Stimulated activated CD4-positive, alpha-beta T cell treated with anti-CD3 and anti-CD28 coated beads, Interleukin-4, amount 100 ng/mL, for 1 hour (primary cell): ENCODE measurements around the gene FSD2.
"Not testable (repeated sequence)": the region's sequence is repeated elsewhere in the genome, so short reads cannot be mapped to it uniquely, and the experiment has no call there.

Source experiments
- DNase-seq: peaks from one replicate; pipeline ENCODE4 v3.0.0-alpha.2; 2020

The FSD2 gene

GRCh38 chr15:82829234-82829633 lies 23.4 kb upstream of the FSD2 start:
- DNase-seq, result no peak

DNA sequence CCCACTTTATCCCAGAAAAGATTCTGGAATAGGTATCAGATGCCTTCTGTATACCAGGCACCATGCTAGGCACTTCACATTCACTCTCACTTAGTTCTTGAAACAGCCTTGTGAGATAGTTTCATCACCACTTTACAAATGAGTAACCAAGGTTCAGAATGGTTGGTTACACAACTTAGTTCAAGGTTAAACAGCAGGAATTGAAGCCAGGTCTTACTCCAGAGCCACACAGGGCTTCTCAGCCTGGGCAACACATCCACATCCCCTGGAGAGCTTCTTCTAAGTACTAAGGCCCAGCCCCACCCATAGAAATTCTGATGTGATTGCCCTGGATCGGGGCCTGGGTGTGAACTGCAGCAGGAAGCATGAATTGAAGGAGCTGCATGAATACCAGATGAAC lies 22.2 kb upstream of the FSD2 start:
- DNase-seq, result no peak

- no peak for DNase-seq
These were observed 17.2 kb upstream of the FSD2 start for GRCh38 chr15:82823049-82823448.

- not testable (repeated sequence) for DNase-seq
These were observed 16.0 kb upstream of the FSD2 start for GRCh38 chr15:82821851-82822250.

DNA sequence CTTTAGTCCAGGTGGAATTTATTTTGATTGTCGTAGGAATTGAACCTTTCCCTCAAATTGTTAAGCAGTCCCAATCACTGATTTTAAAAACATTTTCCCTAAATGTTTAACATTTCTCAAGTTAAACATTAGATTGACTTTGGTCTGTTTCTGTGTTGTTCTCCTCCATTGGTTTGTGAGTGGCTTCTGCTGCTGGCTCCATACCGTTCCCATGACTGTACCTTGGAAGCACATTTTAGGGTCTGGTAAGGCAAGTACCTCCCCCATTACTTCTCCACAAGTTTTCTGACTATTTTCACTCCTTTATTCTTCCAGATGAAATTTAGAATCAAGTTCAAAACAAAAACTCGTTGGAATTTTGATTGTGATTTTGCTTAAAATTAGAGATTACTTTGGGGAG lies 15.5 kb upstream of the FSD2 start:
- DNase-seq, result not testable (repeated sequence)

- DNase-seq, result no peak
These were observed 14.3 kb upstream of the FSD2 start for GRCh38 chr15:82820128-82820527.

- DNase-seq, result no peak
These were observed 7.1 kb upstream of the FSD2 start for GRCh38 chr15:82812994-82813393.

DNA sequence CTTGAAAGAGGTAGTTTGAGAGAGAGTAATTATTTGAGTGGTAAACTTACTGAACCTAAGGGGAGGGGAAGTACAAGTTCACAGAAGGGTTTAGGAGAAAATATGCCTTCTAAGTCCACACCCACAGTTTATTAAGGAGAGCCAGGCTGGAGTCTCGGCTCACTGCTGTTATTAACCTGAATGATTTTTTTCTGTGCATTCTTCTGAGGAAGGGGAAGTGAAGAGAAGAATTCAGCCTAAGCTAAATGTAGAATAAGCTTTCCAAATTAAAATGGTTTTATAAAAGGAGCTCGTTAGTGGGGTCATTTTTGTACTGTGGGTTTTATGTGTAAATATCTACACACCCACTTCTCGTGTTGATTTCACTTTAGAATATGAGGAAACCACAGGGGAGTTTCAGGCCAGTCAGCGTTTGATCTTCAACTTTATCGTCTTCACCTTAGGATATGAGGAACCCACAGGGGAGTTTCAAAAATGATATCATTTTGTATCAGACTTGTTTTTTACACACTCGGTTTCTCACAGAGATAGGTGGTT lies 5.1 kb upstream of the FSD2 start:
- DNase-seq, result peak; percentile 19

DNA sequence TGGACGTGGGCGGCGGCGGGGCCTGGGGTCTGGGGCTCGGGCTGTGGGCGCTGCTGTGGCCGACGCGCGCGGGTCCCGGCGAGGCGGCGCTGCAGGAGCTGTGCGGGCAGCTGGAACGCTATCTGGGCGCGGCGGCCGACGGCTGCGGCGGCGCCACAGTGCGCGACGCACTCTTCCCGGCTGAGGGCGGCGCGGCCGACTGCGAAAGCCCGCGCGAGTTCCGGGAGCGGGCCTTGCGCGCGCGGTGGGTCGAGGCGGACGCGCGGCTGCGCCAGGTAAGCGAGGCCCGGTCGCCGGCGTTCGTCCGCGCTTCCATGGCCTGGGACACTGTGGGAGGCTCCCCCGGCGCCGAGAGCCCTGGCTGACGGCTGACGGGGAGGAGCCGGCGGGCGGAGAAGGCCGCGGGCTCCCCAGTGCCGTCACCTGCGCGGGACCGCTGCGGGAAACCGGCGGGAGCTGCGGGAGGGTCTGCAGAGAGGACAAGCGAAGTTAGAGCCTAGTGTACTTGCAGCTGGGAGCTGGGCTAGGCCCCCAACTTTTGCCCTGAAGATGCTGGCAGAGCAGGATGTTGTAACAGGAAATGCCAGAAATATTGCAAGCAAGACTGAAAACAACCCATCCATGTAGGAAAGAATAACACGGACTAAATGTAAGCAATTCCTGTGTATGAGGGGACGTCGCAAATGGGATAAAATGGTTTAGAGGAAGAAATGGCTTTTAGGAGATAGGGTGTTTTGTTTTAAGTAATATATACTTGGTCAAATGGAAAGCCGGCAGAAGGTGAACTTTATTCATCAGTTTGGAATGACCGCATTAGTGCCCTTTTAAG lies 4.4 kb upstream of the FSD2 start:
- peak; percentile 44 for DNase-seq

- peak; percentile 93 for DNase-seq
These were observed 3.6 kb upstream of the FSD2 start, which contains the start of gene WHAMM for GRCh38 chr15:82809308-82810060. Gene WHAMM (plus strand): TSS chr15:82809628. CDS start chr15:82809727, 99 bp downstream.

- no peak for DNase-seq
These were observed 2.8 kb upstream of the FSD2 start for GRCh38 chr15:82808634-82809041.

GRCh38 chr15:82807920-82808633 lies 2.2 kb upstream of the FSD2 start:
- no peak for DNase-seq

DNA sequence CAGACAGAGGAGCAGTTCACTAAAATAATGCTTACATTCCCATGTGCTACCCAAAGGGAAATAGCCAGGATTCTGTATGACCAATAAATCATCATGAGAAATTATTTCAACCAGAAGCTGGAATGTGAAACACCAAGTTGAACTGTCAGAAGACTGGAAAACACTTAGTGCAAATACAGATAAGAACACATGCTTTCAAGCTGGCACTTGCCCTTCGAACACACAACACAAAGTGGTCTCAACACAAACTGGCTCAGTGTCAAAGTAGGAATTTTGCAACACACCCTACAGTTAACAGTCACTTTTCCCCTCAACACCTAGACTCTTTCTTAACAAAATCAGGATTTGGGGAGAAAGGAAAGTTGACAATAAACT lies 1.3 kb downstream of the FSD2 start:
- DNase-seq, result no peak

DNA sequence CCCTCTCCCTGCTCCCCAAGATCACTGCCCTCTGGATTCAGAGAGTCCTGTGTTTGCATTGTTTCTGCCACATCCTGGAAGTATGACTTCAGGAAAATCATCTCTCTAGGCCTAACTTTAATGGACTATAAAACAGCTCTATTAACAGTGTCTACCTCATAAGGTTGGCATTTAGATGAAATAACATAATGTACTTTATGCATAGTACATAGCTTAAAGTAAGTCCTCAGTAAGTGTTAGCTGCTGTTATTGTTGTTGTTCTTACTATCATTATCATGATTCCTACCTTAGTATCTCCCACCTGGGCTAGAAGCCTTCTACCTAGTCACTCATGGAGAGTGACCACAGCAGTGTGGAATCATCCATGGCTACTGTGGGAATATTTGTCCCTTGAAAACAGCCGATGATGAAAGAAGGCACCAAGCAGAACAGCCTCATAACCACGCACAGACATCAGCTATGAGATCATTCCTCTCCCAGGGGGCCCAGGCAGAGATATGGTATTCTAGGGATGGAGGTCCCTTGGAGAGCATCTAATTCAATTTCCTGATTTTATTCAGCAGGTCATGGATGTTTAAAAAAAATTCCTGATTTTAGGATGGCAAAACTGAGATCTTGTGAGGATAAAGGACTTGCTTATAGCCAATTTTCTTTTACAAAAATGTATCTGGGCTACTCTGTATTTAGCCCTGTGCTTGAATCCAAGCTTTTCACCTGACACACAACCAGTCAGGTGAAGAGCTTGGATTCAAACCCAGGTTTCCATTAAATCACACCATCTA lies 1.9 kb downstream of the FSD2 start:
- DNase-seq, result no peak

GRCh38 chr15:82802497-82802896 lies 3.4 kb downstream of the FSD2 start:
- no peak for DNase-seq

DNA sequence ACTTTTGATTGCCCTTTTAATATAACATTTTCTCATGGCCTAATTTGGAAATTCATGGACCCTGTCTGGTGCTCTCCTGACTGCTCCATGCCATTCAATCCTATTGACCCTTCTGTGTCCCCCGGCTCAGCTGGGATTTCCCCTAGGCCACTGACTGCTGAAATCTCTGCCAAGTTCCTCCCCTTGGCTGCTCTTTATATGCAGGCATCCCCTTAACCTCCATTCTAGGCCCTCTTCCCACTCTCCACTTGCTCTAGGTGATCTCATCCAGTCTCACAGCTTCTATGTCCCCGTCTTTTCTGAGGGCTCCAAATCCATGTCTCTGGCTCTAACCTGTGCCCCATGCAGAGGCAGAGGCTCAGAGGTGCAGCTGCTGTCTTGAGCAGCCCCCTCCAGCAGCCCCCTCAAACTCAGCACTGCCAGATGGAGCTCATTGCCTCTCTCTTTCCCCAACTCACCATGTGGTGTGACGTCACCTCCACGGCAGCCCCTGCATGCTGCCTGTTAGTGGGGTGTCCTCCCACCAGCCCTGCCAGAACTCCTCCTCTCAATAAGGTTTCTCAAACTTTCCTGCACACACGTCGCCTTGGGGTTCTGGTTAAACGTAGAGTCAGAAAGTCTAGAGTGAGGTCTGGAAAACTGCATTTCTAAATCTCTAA lies 6.6 kb downstream of the FSD2 start:
- no peak for DNase-seq

DNA sequence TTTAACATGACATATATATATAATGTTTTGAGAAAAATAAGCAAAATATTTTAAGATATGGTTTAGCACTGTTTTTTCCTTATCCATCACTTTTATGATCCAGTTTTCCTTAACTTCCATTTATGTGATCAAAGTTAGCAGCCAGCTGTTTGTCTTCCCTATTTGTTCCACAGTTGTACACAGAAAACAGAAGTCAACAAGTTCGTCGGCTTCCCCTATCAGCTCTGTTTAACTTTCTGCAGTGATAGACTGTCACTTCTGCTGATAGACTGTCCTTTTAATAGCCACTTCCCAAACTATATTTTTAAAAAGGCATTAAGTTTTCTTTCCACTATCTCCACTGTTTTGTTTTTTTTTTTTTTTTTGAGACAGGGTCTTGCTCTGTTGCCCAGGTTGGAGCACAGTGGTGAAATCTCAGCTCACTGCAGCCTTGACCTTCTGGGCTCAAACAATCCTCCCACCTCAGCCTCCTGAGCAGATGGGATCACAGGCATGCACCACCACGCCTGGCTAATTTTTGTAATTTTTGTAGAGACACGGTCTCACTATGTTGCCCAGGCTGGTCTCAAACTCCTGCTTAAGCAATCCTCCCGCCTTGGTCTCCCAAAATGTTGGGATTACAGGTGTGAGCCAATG lies 7.2 kb downstream of the FSD2 start:
- no peak for DNase-seq

DNA sequence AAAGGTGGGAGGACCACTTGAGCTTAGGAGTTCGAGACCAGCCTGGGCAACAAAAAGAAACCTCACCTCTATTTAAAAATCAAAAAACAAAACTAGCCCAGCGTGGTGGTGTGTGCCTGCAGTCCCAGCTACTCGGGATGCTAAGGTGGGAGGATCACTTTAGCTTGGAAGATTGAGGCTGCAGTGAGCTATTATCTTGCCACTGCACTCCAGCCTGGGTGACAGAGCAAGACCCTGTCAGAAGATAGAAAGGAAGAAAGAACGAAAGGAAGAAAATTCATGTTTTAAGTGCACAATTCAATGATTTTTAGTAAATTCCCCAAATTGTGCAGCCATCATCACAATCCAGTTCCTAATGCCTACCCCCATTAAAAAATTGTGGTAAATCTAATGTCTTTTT lies 7.8 kb downstream of the FSD2 start:
- no peak for DNase-seq

- no peak for DNase-seq
These were observed 12.1 kb downstream of the FSD2 start for GRCh38 chr15:82793737-82794136.

GRCh38 chr15:82792068-82792467 lies 13.8 kb downstream of the FSD2 start:
- DNase-seq, result no peak

- no peak for DNase-seq
These were observed 15.5 kb downstream of the FSD2 start for GRCh38 chr15:82790321-82790720.
